ENCODE data around the gene TNFRSF19.
A peak's percentile ranks its signal among the peaks of the same experiment; 100 is the strongest.

DNA sequence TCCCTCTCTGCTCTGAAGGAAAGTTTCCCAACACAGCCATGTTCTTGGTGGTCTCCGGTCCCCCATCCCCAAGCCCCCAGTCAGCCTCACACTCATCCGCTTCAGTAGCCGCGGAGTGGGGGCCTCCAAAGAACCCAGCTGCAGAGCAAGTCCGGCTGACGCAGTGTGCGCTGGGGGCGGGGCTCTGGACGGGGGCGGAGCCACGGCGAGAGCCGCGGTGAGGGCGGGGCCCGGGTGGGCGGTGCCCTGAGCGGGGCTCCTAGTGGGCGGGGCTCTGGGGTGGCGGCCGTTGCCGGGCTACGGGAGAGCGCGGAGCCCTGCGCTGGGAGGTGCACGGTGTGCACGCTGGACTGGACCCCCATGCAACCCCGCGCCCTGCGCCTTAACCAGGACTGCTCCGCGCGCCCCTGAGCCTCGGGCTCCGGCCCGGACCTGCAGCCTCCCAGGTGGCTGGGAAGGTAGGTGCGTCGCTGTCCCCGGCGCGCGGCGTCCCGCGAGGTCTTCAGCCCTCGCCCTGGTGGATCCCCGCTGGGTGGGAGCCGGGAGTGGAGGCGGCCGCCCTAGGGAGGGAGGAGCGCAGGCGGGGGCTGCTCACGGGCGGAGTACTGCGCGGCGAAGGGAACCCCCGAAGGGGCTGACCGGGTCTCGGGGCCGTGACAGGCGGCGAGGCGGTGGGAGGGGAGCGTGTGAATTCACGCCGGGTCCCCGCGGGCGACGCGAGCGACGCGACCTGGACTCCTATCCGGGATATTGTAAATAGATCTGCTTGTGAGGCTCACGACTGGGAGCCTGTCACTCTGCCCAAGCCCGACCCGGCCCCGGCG, 9.1 kb downstream of the TNFRSF19 start:
- TF ChIP-seq, protein P1, sequence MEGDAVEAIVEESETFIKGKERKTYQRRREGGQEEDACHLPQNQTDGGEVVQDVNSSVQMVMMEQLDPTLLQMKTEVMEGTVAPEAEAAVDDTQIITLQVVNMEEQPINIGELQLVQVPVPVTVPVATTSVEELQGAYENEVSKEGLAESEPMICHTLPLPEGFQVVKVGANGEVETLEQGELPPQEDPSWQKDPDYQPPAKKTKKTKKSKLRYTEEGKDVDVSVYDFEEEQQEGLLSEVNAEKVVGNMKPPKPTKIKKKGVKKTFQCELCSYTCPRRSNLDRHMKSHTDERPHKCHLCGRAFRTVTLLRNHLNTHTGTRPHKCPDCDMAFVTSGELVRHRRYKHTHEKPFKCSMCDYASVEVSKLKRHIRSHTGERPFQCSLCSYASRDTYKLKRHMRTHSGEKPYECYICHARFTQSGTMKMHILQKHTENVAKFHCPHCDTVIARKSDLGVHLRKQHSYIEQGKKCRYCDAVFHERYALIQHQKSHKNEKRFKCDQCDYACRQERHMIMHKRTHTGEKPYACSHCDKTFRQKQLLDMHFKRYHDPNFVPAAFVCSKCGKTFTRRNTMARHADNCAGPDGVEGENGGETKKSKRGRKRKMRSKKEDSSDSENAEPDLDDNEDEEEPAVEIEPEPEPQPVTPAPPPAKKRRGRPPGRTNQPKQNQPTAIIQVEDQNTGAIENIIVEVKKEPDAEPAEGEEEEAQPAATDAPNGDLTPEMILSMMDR (IDR thresholded peaks at IDR 0.05) = peak in 1 of 4 experiments; percentile 1
- TF ChIP-seq POLR2A (IDR thresholded peaks at IDR 0.05) = peak; percentile 58

Data from prostate gland (tissue), 2 donors.